ENCODE results near the gene ARHGEF4. TPM values are rescaled to one million over a fixed set of nuclear protein-coding genes. Genes with fewer than 3 reads are reported as not detected.

The ARHGEF4 gene
- total RNA-seq, 2 donors from 2014 or later = 2.8 to 6.5 TPM

DNA sequence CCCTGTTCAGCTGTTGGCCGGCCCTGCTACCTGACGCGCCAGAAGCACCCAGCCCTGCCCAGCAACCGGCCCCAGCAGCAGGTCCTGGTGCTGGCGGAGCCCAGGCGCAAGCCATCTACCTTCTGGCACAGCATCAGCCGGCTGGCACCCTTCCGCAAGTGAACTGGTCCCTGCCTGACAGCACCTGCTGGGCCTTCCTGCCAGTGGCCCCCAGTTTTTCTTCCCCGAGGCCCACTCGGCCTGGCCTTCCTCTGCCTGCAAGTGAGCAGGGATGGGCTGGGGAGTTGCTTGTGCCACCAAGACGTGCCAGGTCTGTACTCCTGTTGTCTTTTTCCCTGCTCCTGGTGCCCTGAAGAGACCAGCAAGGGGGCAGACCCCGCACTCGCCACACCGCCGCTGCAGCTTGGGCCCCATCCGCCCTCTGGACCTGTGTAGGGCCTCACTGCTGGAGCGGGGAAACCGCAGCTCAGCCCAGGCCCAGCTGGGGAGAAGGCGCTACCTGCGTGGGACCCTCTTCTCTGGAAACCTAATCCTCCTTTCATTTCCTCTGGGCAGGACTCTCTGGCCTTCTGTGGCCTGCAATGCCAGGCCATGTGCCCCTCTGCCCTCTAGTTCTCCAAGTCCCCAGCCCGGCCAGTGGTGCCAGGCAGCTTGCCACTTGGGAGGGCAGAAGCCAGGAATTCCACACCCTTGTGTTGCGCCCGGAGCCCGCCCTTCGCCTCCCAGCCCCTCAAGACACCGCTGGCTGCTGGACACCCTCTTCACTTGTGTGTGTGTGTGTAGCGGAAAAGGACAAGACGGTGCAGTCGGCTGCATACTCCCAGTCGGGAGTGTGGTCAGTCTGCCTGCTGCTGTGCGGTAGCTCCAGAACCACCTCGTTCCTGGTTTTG lies 209.6 kb downstream of the ARHGEF4 start:
- Histone ChIP-seq H3K4me1 (ENCODE audit: control insufficient read depth in 1 of 2, low read depth in 2 of 2) (no peaks in the 10 kb centered on the region), H3K36me3 (peaks cover 37% of the 10 kb centered on the region), H3K27ac (no peak overlapping the region), H3K9me3 (no peaks in the 10 kb centered on the region), H3K4me3 (no peak overlapping the region), H3K27me3 (replicated peaks; ENCODE audit: insufficient read depth) (no peaks in the 10 kb centered on the region)
- no peak for DNase-seq (ENCODE audit: low spot score)
- no peak for ATAC-seq (ENCODE audit: insufficient number of reproducible peaks, low FRiP score, low read depth)
- TF ChIP-seq, protein P1, sequence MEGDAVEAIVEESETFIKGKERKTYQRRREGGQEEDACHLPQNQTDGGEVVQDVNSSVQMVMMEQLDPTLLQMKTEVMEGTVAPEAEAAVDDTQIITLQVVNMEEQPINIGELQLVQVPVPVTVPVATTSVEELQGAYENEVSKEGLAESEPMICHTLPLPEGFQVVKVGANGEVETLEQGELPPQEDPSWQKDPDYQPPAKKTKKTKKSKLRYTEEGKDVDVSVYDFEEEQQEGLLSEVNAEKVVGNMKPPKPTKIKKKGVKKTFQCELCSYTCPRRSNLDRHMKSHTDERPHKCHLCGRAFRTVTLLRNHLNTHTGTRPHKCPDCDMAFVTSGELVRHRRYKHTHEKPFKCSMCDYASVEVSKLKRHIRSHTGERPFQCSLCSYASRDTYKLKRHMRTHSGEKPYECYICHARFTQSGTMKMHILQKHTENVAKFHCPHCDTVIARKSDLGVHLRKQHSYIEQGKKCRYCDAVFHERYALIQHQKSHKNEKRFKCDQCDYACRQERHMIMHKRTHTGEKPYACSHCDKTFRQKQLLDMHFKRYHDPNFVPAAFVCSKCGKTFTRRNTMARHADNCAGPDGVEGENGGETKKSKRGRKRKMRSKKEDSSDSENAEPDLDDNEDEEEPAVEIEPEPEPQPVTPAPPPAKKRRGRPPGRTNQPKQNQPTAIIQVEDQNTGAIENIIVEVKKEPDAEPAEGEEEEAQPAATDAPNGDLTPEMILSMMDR (IDR thresholded peaks at IDR 0.05) = no peak

DNA sequence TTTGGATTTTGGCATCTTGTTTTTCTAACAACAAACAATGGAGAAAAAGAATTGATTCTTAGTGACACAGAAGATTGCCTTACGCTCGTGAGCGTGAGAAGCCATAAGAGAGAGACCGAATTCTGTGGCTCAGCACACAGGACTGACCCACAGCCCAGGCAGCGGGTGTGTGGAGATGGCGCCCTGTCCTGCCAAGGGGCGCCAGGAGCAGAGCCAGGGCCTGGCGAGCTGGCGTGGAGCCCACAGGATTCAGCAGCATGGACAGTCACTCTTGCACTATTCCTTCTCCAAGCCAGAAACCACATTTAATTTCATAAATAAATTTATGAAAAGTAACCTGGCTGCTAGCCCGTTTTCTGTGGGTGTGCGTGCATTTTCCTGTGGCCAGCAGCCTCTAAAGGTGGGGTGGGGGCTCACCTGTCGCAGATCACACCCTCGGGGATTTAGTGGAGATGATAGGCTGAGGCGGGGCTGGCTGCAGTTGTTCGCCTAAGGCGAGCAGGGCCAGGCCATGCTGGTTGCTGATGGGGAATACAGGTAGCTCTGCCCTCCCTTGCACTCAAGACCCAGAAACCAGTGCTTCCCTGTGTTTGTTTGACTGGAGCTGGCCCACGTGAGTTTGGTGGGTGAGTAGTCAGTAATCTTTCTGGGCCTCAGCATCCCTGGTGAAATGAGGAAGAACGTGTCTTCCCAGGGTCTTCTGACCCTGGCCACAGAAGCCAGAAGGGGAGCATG lies 210.4 kb downstream of the ARHGEF4 start:
- Histone ChIP-seq H3K36me3 (peaks cover 46% of the 10 kb centered on the region), H3K27me3 (replicated peaks; ENCODE audit: insufficient read depth) (no peaks in the 10 kb centered on the region), H3K9me3 (no peaks in the 10 kb centered on the region), H3K4me3 (no peak overlapping the region), H3K4me1 (ENCODE audit: control insufficient read depth in 1 of 2, low read depth in 2 of 2) (no peaks in the 10 kb centered on the region), H3K27ac (no peak overlapping the region)
- ATAC-seq (ENCODE audit: insufficient number of reproducible peaks, low FRiP score, low read depth) (no peak), DNase-seq (ENCODE audit: low spot score) (no peak)
- TF ChIP-seq, protein P1 (IDR thresholded peaks at IDR 0.05) = no peak

DNA sequence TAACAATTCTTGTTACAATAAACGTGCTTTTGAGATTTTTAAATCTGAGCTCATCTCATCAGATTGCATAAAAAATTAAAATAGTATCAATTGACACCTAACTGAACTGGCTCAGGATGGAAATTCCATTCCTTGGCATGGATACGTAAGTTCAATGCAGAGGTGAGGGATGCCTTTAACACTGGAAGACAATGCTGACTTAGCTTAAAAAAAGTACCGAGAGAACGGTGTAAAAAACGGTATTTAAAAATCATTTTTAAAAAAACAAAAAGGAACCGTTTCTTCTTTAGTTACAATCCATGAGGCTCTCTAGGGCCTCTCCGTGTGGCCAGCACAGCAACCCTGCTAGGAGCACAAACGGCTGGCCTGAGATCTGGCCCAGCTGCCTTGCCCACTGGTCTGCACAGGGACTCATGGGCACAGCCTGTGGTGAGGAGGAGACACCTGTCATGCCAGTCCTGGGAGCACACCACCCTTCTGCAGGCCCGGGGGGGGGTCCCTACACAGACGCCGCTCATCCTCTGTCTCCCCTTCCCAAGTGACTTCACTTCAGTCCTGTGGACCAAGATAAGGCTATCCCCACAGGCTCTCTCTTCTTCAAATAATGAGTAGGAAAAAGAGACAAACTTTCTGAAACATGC lies 211.3 kb downstream of the ARHGEF4 start:
- no peaks in the 10 kb centered on the region for H3K9me3 ChIP-seq
- TF ChIP-seq, protein P1 (IDR thresholded peaks at IDR 0.05) = no peak
- H3K4me1 ChIP-seq (ENCODE audit: control insufficient read depth in 1 of 2, low read depth in 2 of 2) = no peaks in the 10 kb centered on the region
- no peak overlapping the region for H3K4me3 ChIP-seq
- H3K27me3 ChIP-seq (replicated peaks; ENCODE audit: insufficient read depth) = no peaks in the 10 kb centered on the region
- peaks cover 55% of the 10 kb centered on the region for H3K36me3 ChIP-seq
- DNase-seq (ENCODE audit: low spot score) (no peak), ATAC-seq (ENCODE audit: insufficient number of reproducible peaks, low FRiP score, low read depth) (no peak)
- no peak overlapping the region for H3K27ac ChIP-seq

DNA sequence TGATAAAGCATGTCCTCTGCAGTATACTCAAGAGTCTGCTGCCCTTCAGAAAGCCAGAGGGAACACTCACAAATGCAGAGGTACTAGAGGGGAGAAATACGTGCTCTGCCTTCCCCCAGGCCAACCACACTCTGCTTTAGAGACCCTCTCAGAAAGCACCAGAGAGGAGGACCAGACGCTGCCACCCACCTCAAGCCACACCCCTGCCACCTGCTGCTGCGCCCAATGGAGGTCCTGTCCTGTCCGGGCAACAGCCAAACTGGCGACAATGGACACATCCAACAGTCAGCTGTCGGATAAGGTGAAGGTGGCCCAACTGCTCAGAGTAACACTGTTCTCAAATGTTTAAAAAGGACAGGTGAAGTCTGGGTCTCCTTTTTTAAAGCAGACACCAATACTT lies 211.9 kb downstream of the ARHGEF4 start:
- TF ChIP-seq, protein P1 (IDR thresholded peaks at IDR 0.05) = no peak
- ATAC-seq (ENCODE audit: insufficient number of reproducible peaks, low FRiP score, low read depth) = no peak
- no peaks in the 10 kb centered on the region for H3K27me3 ChIP-seq (replicated peaks; ENCODE audit: insufficient read depth)
- no peaks in the 10 kb centered on the region for H3K9me3 ChIP-seq
- H3K36me3 ChIP-seq = peaks cover 55% of the 10 kb centered on the region
- no peaks in the 10 kb centered on the region for H3K4me1 ChIP-seq (ENCODE audit: control insufficient read depth in 1 of 2, low read depth in 2 of 2)
- no peak overlapping the region for H3K27ac ChIP-seq
- no peak overlapping the region for H3K4me3 ChIP-seq
- DNase-seq (ENCODE audit: low spot score) = no peak

Measured in thoracic aorta (tissue), 2 donors.